Keratinocyte (primary cell): ENCODE results near the gene ZC3H4.

Source experiments
- CTCF ChIP-seq, 3 experiments: IDR thresholded peaks in 1 of 3; conservative IDR thresholded peaks in 1 of 3; optimal IDR thresholded peaks in 1 of 3; 2 replicates in 2 of 3; 3 replicates in 1 of 3; pipeline versions ENCODE3 to v1.5.1; 2011; ENCODE audit warnings: low read length in 3 of 3, mild to moderate bottlenecking in 3 of 3, moderate library complexity in 2 of 3, control low read depth in 1 of 3, inconsistent platforms in 1 of 3; ENCODE audit not compliant: insufficient read depth in 2 of 3; ENCODE audit errors: extremely low read depth in 1 of 3
- EZH2 ChIP-seq: IDR thresholded peaks from one replicate; pipeline ENCODE4 v1.6.1; 2012; ENCODE audit warnings: inconsistent platforms, mild to moderate bottlenecking, low read length, moderate library complexity

GRCh38 chr19:47146920-47147319 is 33.3 kb upstream of the ZC3H4 start:
- TF ChIP-seq CTCF (optimal IDR thresholded peaks at IDR 0.05 in 1 of 3, IDR thresholded peaks at IDR 0.05 in 1 of 3, conservative IDR thresholded peaks at IDR 0.05 in 1 of 3; ENCODE audit: extremely low read depth in 1 of 3, insufficient read depth in 2 of 3, low read length in 3 of 3) = no peak
- no peak for TF ChIP-seq EZH2
